H1 (cell line): Measurements from ENCODE around the gene IPO13. TPM values are rescaled to one million over a fixed set of nuclear protein-coding genes. Genes with fewer than 3 reads are reported as not detected.

Experiments
- CTCF ChIA-PET: fragments of 300-600 bp; sonication (Branson Sonifier 250); formaldehyde crosslinking; loops from one replicate; lab custom pipeline; 2021; ENCODE audit not compliant: partially characterized antibody; lab: Charles Lee
- POLR2A ChIA-PET: fragments of 300-600 bp; sonication (Branson Sonifier 250); formaldehyde crosslinking; loops from one replicate; lab custom pipeline; 2021; ENCODE audit warnings: inconsistent platforms; ENCODE audit not compliant: partially characterized antibody; lab: Charles Lee
- DNase-seq, 2 experiments: peaks; one replicate each; pipeline versions ENCODE4 v3.0.0 to v3.0.0-alpha.2; 2010 to 2022; ENCODE audit warnings: low spot score in 2 of 2, low read depth in 1 of 2, mixed read lengths in 1 of 2
- FAIRE-seq: peaks from 2 replicates; lab custom pipeline; 2011; peaks lifted over from hg19 to GRCh38; lab: Jason Lieb, UNC
- H2AFZ ChIP-seq: 2 replicates; pipeline ENCODE4 v1.8.1; 2012; ENCODE audit warnings: low read length, inconsistent platforms
- H2AK5ac ChIP-seq: 2 replicates; pipeline ENCODE4 v1.6.1; 2013; ENCODE audit warnings: low read depth, low read length
- H2BK120ac ChIP-seq: replicated peaks from 2 replicates; pipeline ENCODE3; 2013; ENCODE audit warnings: low read depth, low read length, inconsistent platforms
- H2BK12ac ChIP-seq: 2 replicates; pipeline ENCODE4 v1.6.1; 2013; ENCODE audit warnings: low read depth, low read length
- H2BK15ac ChIP-seq: 2 replicates; pipeline ENCODE4 v1.6.1; 2013; ENCODE audit warnings: low read length
- H2BK20ac ChIP-seq: 2 replicates; pipeline ENCODE4 v1.6.1; 2013; ENCODE audit warnings: low read length
- H2BK5ac ChIP-seq: 2 replicates; pipeline ENCODE4 v1.6.1; 2013; ENCODE audit warnings: low read depth, low read length
- H3K14ac ChIP-seq: 2 replicates; pipeline ENCODE4 v1.6.1; 2013; ENCODE audit warnings: inconsistent platforms; ENCODE audit not compliant: insufficient read length
- H3K18ac ChIP-seq: 2 replicates; pipeline ENCODE4 v1.6.1; 2013; ENCODE audit warnings: low read length; ENCODE audit errors: extremely low read depth
- H3K23ac ChIP-seq: 2 replicates; pipeline ENCODE4 v1.6.1; 2013; ENCODE audit warnings: inconsistent platforms; ENCODE audit not compliant: insufficient read length
- H3K23me2 ChIP-seq: 2 replicates; pipeline ENCODE4 v1.6.1; 2013; ENCODE audit warnings: low read depth, low read length
- H3K27ac ChIP-seq: 2 replicates; pipeline ENCODE4 v1.6.1; 2011; ENCODE audit warnings: low read depth, low read length, inconsistent platforms
- H3K27me3 ChIP-seq, 4 experiments: replicated peaks in 1 of 4; 1 replicate in 1 of 4; 2 replicates in 3 of 4; pipeline versions ENCODE4 v1.6.1 to v1.8.1; 2011 to 2013; ENCODE audit warnings: low read length in 3 of 4, mild to moderate bottlenecking in 3 of 4, inconsistent platforms in 2 of 4, mixed read lengths in 2 of 4, moderate library complexity in 1 of 4; ENCODE audit not compliant: control insufficient read depth in 3 of 4, insufficient read depth in 3 of 4; ENCODE audit errors: extremely low read depth in 1 of 4
- H3K36me3 ChIP-seq, 4 experiments: 2 replicates each; pipeline versions ENCODE4 v1.6.1 to v1.8.1; 2011 to 2013; ENCODE audit warnings: mild to moderate bottlenecking in 4 of 4, low read length in 3 of 4, moderate library complexity in 2 of 4, control low read depth in 1 of 4, inconsistent platforms in 1 of 4; ENCODE audit not compliant: insufficient read depth in 4 of 4, control insufficient read depth in 2 of 4
- H3K4ac ChIP-seq: replicated peaks from 2 replicates; pipeline ENCODE3; 2013; ENCODE audit warnings: low read length, low read depth, mixed read lengths, inconsistent platforms; ENCODE audit not compliant: insufficient read length
- H3K4me1 ChIP-seq, 4 experiments: replicated peaks in 1 of 4; 1 replicate in 1 of 4; 2 replicates in 3 of 4; pipeline versions ENCODE4 v1.6.1 to v1.8.1; 2011 to 2013; ENCODE audit warnings: low read length in 3 of 4, inconsistent platforms in 2 of 4, mixed read lengths in 1 of 4; ENCODE audit not compliant: insufficient read depth in 4 of 4, control insufficient read depth in 3 of 4
- H3K4me2 ChIP-seq, 2 experiments: 2 replicates each; pipeline versions ENCODE4 v1.6.1 to v1.8.1; 2011 to 2013; ENCODE audit warnings: low read depth in 2 of 2, low read length in 2 of 2, control low read depth in 1 of 2, inconsistent platforms in 1 of 2, mild to moderate bottlenecking in 1 of 2; ENCODE audit not compliant: insufficient read depth in 1 of 2
- H3K4me3 ChIP-seq, 4 experiments: fragments of 200-600, 300-600 bp in 1 of 4; sonication (generic), shearing (Covaris generic), sonication (Bioruptor Twin) in 1 of 4; 2 replicates each; pipeline versions ENCODE4 v1.5.1 to v1.8.1; 2011 to 2016; ENCODE audit warnings: low read length in 4 of 4, low read depth in 3 of 4, control low read depth in 2 of 4, inconsistent platforms in 2 of 4, mild to moderate bottlenecking in 2 of 4, mixed read lengths in 1 of 4, moderate library complexity in 1 of 4; ENCODE audit not compliant: insufficient read depth in 2 of 4; ENCODE audit errors: extremely low read depth in 1 of 4
- H3K56ac ChIP-seq: replicated peaks from 2 replicates; pipeline ENCODE3; 2013; ENCODE audit warnings: low read depth, mild to moderate bottlenecking, mixed read lengths, low read length, inconsistent platforms; ENCODE audit not compliant: insufficient read length
- H3K79me1 ChIP-seq: 2 replicates; pipeline ENCODE4 v1.6.1; 2013; ENCODE audit warnings: low read depth, low read length, control low read depth
- H3K79me2 ChIP-seq, 2 experiments: 2 replicates each; pipeline versions ENCODE4 v1.6.1 to v1.8.1; 2012 to 2013; ENCODE audit warnings: low read length in 2 of 2, mild to moderate bottlenecking in 2 of 2, inconsistent platforms in 1 of 2; ENCODE audit not compliant: insufficient read depth in 2 of 2, control insufficient read depth in 1 of 2
- H3K9ac ChIP-seq, 4 experiments: replicated peaks in 1 of 4; 1 replicate in 1 of 4; 2 replicates in 3 of 4; pipeline versions ENCODE4 v1.6.1 to v1.8.1; 2011 to 2013; ENCODE audit warnings: low read depth in 3 of 4, low read length in 3 of 4, control low read depth in 2 of 4, mild to moderate bottlenecking in 2 of 4, moderate library complexity in 2 of 4, inconsistent platforms in 1 of 4; ENCODE audit errors: extremely low read depth in 1 of 4
- H3K9me3 ChIP-seq, 2 experiments: 2 replicates each; pipeline versions ENCODE4 v1.6.1 to v1.8.1; 2012 to 2013; ENCODE audit warnings: mild to moderate bottlenecking in 2 of 2, moderate library complexity in 2 of 2, control low read depth in 1 of 2, inconsistent platforms in 1 of 2, low read depth in 1 of 2, low read length in 1 of 2, mixed read lengths in 1 of 2; ENCODE audit not compliant: insufficient read depth in 2 of 2
- H4K20me1 ChIP-seq, 2 experiments: replicated peaks in 1 of 2; 2 replicates each; pipeline versions ENCODE3 to v1.8.1; 2011 to 2013; ENCODE audit warnings: inconsistent platforms in 2 of 2, low read length in 2 of 2, mild to moderate bottlenecking in 1 of 2; ENCODE audit not compliant: insufficient read depth in 2 of 2, control insufficient read depth in 1 of 2
- H4K5ac ChIP-seq: 2 replicates; pipeline ENCODE4 v1.6.1; 2013; ENCODE audit warnings: low read length, low read depth, mixed read lengths, inconsistent platforms; ENCODE audit not compliant: insufficient read length
- H4K8ac ChIP-seq: 2 replicates; pipeline ENCODE4 v1.8.0; 2013; ENCODE audit warnings: mild to moderate bottlenecking, moderate library complexity, low read length, inconsistent platforms; ENCODE audit not compliant: insufficient read depth; ENCODE audit errors: extremely low read depth
- H4K91ac ChIP-seq: replicated peaks from 2 replicates; pipeline ENCODE3; 2013; ENCODE audit warnings: low read length, mixed read lengths, inconsistent platforms; ENCODE audit not compliant: insufficient read length
- CBX8 ChIP-seq: fragments of 300-800, 300-1000 bp; sonication (generic); IDR thresholded peaks from 2 replicates; pipeline ENCODE4 v1.7.1; 2016; ENCODE audit warnings: low read depth, low read length, borderline replicate concordance
- EP300 ChIP-seq, 2 experiments: IDR thresholded peaks; 1 replicate in 1 of 2; 2 replicates in 1 of 2; pipeline ENCODE4 v1.6.1; 2011 to 2012; ENCODE audit warnings: low read depth in 2 of 2, low read length in 2 of 2, mild to moderate bottlenecking in 2 of 2, borderline replicate concordance in 1 of 2, inconsistent platforms in 1 of 2, moderate library complexity in 1 of 2
- SP1 ChIP-seq: IDR thresholded peaks from 2 replicates; pipeline ENCODE4 v1.6.1; 2011; ENCODE audit warnings: low read depth, low read length
- TBP ChIP-seq: IDR thresholded peaks from 2 replicates; pipeline ENCODE4 v1.6.1; 2011; ENCODE audit warnings: low read depth, low read length, improper control_type of control experiment
- WGBS, 2 experiments: shearing (Covaris generic) in 1 of 2; methylation state at CpG; one replicate each; pipeline versions ENCODE4 v1.1.6 to v1.1.7; 2013 to 2015; ENCODE audit warnings: low lambda C conversion rate in 2 of 2, mixed read lengths in 2 of 2, inconsistent platforms in 1 of 2, low coverage in 1 of 2, missing lambda C conversion rate in 1 of 2; ENCODE audit not compliant: insufficient replicate concordance in 2 of 2, insufficient coverage in 1 of 2, insufficient read length in 1 of 2; ENCODE audit errors: extremely low coverage in 1 of 2, missing lambda C conversion rate in 1 of 2; 5-methylcytosine and 5-hydroxymethylcytosine counted together
- polyA plus RNA-seq, 7 experiments: library from polyadenylated mRNA; depleted of rRNA in 3 of 7; stranded (reverse) in 5 of 7; unstranded in 2 of 7; fragments of >200 nt in 5 of 7; fragments of 200-250 nt in 2 of 7; gene quantifications; 1 replicate in 5 of 7; 2 replicates in 1 of 7; 4 replicates in 1 of 7; pipeline versions ENCODE4 v1.2.1 to v1.2.3, GENCODE V29; 2011 to 2013; ENCODE audit warnings: missing spikeins in 2 of 7, mixed read lengths in 2 of 7
- total RNA-seq: library from RNA; stranded (reverse); fragmentation: NEBNext Ultra II Directional; extraction: Animal tissue kit (Norgen Biotek cat#: 25700); gene quantifications from 2 replicates; pipeline ENCODE4 v1.2.1, GENCODE V29; 2021

IPO13 gene
- total and polyA plus RNA-seq, 2 of the 8 experiments (the other 6 are each of a cell fraction or from before 2014, with no cell fraction given): 23.0 to 27.0 TPM

GRCh38 chr1:43960798-43961197 is 14.0 kb downstream of the IPO13 start:
- H4K20me1 ChIP-seq: peaks cover 0 to 1% of the 10 kb centered on the region in 2 experiments
- no peak overlapping the region for H2AFZ ChIP-seq
- no peak overlapping the region for H3K9ac ChIP-seq
- no peak overlapping the region for H2BK15ac ChIP-seq
- H3K23ac ChIP-seq: no peak overlapping the region
- no peaks in the 10 kb centered on the region for H3K79me2 ChIP-seq
- H3K4me3 ChIP-seq: no peak overlapping the region
- H3K23me2 ChIP-seq: peaks cover 5% of the 10 kb centered on the region; the same call in 1 of the 2 replicates
- no peak overlapping the region for H2BK20ac ChIP-seq
- no peak overlapping the region for H2BK5ac ChIP-seq
- no peak overlapping the region for H2BK120ac ChIP-seq
- H3K9me3 ChIP-seq: no peaks in the 10 kb centered on the region
- DNase-seq (no peak), FAIRE-seq (no peak)
- ChIA-PET CTCF (interaction anchor here (0.7 to 2.7 kb wide), 4 partner anchors 13 to 197 kb away, joined by 3 to 12 read pairs (median 6); partner anchors contain the start of gene ARTN), POLR2A (no interaction called here)
- no peak overlapping the region for H2AK5ac ChIP-seq
- no peak overlapping the region for H4K91ac ChIP-seq
- H4K8ac ChIP-seq: no peak overlapping the region
- H3K27me3 ChIP-seq: no peaks in the 10 kb centered on the region
- TF ChIP-seq CBX8 (no peak), EP300 (IDR thresholded peaks at IDR 0.05; ENCODE audit: borderline replicate concordance in 1 of 2, low read depth in 2 of 2, low read length in 2 of 2) (no peak), SP1 (no peak), TBP (no peak)
- no peak overlapping the region for H3K4ac ChIP-seq
- no peaks in the 10 kb centered on the region for H3K4me1 ChIP-seq
- H4K5ac ChIP-seq: no peak overlapping the region
- H3K27ac ChIP-seq: no peak overlapping the region
- H3K79me1 ChIP-seq: no peaks in the 10 kb centered on the region
- no peak overlapping the region for H3K14ac ChIP-seq
- H3K56ac ChIP-seq: no peak overlapping the region
- no peak overlapping the region for H3K4me2 ChIP-seq
- H3K36me3 ChIP-seq: peaks cover 3 to 14% (median 8%) of the 10 kb centered on the region in 4 experiments; a peak in 4 of 8 replicates
- 92% methylated on average over 7 of the region's 8 CpGs; no CpG with 5 or more reads in 1 of the 2 experiments for WGBS, 2 experiments
- no peak overlapping the region for H2BK12ac ChIP-seq
- no peak overlapping the region for H3K18ac ChIP-seq
